Ascending aorta (tissue), 2 donors: ENCODE measurements around the gene APBA2. TPM values are rescaled to one million over a fixed set of nuclear protein-coding genes. Genes with fewer than 3 reads are reported as not detected.
A peak's percentile ranks its signal among the peaks of the same experiment; 100 is the strongest.

Experiments used
- DNase-seq, 2 donors: peaks; one replicate each; pipeline ENCODE4 v3.0.0-alpha.2; 2019; ENCODE audit warnings: low spot score in 2 of 2
- H3K27ac ChIP-seq, 2 donors: fragments of 200-600 bp; sonication (generic); one replicate each; pipeline ENCODE4 v1.5.1; 2016 to 2017; ENCODE audit warnings: mild to moderate bottlenecking in 1 of 2
- H3K27me3 ChIP-seq: fragments of 200-600 bp; sonication (generic); one replicate; pipeline ENCODE4 v1.5.1; 2017
- H3K36me3 ChIP-seq, 2 donors: fragments of 200-600 bp; sonication (generic); one replicate each; pipeline ENCODE4 v1.5.1; 2016
- H3K4me1 ChIP-seq, 2 donors: fragments of 200-600 bp; sonication (generic); one replicate each; pipeline ENCODE4 v1.5.1; 2016 to 2017; ENCODE audit warnings: mild to moderate bottlenecking in 1 of 2
- H3K4me3 ChIP-seq, 2 donors: fragments of 200-600 bp; sonication (generic); one replicate each; pipeline ENCODE4 v1.5.1; 2016 to 2017; ENCODE audit warnings: mild to moderate bottlenecking in 1 of 2
- H3K9me3 ChIP-seq, 2 donors: fragments of 200-600 bp; sonication (generic); one replicate each; pipeline ENCODE4 v1.5.1; 2016
- intact Hi-C: fragments of 100-400 bp; cut with DNase I; formaldehyde crosslinking; loops from one replicate; pipeline ENCODE4 v1.15.1; 2023
- total RNA-seq: library from RNA; depleted of rRNA; stranded (reverse); fragments of >200 nt; gene quantifications from one replicate; pipeline ENCODE4 v1.1.0, GENCODE V29; 2016
- TF ChIP-seq, protein P1 (sequence below), 3 experiments: fragments of 200-600 bp in 2 of 3; fragments of 450-650 bp in 1 of 3; sonication (generic) in 2 of 3; IDR thresholded peaks; one replicate each; pipeline ENCODE4 v1.5.1; 2016 to 2019; ENCODE audit warnings: antibody characterized with exemption in 3 of 3, mild to moderate bottlenecking in 1 of 3, moderate library complexity in 1 of 3

The APBA2 gene
- total RNA-seq, 1 donor from 2014 or later, result 2.4 TPM

DNA sequence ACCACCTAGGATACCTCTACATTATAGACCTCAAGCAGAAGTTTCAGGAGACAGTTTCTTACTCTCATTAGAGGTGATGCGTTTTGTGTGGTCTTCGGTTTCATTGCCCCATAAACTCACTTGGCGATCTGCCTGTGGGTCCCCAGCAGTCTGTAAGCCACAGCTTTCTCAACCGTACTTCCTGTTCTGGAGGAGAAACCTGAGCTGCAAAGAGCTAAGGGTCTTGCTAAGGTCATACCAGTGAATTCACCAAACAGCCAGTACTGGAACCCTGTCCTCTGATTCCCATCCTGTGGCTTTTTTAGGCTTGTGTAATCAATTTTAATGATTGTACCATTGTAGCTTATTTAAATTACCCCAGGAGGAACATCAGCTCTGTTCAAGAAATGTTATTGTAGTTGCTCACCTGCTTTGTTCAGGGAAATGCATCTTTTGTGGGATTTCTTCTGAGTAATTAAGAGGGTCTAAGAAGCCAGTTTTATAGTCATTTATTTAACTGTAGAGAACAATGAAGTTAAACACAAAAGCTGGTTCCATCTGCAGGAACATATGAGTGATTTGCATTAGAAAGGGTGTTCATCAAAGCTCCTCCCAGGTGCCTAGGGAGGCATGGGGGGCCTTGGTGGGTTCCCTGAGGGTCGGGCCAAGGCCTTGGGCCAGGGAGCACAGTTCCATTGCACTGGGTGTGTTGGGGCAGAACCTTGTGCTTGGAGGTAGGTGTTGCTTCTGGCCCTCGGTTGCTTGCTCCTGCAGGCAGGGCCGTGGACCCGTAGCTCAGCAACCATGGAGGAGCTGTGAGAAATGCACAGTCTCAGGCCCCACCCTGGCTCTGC is 69.6 kb downstream of the APBA2 start:
- H3K4me3 ChIP-seq, result no peak overlapping the region
- intact Hi-C loops, result no loop called here
- H3K27ac ChIP-seq, result no peak overlapping the region
- peak in 1 of 2 donors; percentile 21 for DNase-seq
- H3K36me3 ChIP-seq, result no peaks in the 10 kb centered on the region
- no peaks in the 10 kb centered on the region for H3K9me3 ChIP-seq
- no peaks in the 10 kb centered on the region for H3K4me1 ChIP-seq
- no peaks in the 10 kb centered on the region for H3K27me3 ChIP-seq
- TF ChIP-seq, protein P1, sequence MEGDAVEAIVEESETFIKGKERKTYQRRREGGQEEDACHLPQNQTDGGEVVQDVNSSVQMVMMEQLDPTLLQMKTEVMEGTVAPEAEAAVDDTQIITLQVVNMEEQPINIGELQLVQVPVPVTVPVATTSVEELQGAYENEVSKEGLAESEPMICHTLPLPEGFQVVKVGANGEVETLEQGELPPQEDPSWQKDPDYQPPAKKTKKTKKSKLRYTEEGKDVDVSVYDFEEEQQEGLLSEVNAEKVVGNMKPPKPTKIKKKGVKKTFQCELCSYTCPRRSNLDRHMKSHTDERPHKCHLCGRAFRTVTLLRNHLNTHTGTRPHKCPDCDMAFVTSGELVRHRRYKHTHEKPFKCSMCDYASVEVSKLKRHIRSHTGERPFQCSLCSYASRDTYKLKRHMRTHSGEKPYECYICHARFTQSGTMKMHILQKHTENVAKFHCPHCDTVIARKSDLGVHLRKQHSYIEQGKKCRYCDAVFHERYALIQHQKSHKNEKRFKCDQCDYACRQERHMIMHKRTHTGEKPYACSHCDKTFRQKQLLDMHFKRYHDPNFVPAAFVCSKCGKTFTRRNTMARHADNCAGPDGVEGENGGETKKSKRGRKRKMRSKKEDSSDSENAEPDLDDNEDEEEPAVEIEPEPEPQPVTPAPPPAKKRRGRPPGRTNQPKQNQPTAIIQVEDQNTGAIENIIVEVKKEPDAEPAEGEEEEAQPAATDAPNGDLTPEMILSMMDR (IDR thresholded peaks at IDR 0.05), result no peak

DNA sequence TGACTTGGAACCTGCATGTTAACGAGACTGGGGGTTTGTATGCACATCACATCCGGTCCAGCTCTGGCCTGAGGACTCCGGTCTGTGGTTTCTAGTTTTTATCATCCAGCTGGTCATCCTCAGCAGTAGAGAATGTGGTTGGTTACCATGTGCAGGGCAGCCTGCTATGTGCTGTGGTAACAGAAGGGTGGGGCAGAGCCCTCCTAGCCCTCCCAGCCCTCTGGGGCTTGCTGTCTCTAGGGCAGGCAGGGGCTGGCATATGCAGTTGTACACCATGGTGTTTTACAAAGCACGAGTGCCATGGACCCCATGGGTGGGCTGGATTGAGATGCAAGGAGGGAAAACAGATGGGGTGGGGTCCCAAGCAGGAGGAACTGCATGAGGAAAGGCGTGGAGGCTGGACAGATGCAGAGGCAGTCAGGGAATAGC is 70.2 kb downstream of the APBA2 start:
- no peaks in the 10 kb centered on the region for H3K4me1 ChIP-seq
- no peaks in the 10 kb centered on the region for H3K9me3 ChIP-seq
- TF ChIP-seq, protein P1 (IDR thresholded peaks at IDR 0.05), result no peak
- peak in 1 of 2 donors; percentile 35 for DNase-seq
- no peaks in the 10 kb centered on the region for H3K36me3 ChIP-seq
- intact Hi-C loops, result no loop called here
- no peak overlapping the region for H3K27ac ChIP-seq
- H3K27me3 ChIP-seq, result no peaks in the 10 kb centered on the region
- no peak overlapping the region for H3K4me3 ChIP-seq

DNA sequence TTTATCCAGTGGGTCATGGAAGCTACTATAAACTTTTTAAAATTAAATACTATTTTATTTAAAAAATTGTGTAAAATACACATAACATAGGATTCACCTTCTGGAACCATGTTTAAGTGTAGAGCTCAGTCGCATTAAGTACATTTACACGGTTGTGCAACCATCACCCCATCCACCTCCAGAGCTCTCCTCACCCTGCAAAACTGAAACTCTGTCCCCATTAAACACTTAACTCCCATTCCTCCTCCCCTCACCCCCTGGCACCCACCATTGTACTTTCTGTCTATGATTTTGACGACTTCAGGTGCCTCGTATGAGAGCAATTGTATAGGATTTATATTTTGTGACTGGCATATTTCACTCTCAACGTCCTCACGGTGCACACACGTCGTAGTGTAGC is 70.7 kb downstream of the APBA2 start:
- Histone ChIP-seq H3K27me3 (no peaks in the 10 kb centered on the region), H3K9me3 (no peaks in the 10 kb centered on the region), H3K4me3 (no peak overlapping the region), H3K36me3 (no peaks in the 10 kb centered on the region), H3K27ac (no peak overlapping the region), H3K4me1 (no peaks in the 10 kb centered on the region)
- DNase-seq, result no peak
- intact Hi-C loops, result no loop called here
- TF ChIP-seq, protein P1 (IDR thresholded peaks at IDR 0.05), result no peak

DNA sequence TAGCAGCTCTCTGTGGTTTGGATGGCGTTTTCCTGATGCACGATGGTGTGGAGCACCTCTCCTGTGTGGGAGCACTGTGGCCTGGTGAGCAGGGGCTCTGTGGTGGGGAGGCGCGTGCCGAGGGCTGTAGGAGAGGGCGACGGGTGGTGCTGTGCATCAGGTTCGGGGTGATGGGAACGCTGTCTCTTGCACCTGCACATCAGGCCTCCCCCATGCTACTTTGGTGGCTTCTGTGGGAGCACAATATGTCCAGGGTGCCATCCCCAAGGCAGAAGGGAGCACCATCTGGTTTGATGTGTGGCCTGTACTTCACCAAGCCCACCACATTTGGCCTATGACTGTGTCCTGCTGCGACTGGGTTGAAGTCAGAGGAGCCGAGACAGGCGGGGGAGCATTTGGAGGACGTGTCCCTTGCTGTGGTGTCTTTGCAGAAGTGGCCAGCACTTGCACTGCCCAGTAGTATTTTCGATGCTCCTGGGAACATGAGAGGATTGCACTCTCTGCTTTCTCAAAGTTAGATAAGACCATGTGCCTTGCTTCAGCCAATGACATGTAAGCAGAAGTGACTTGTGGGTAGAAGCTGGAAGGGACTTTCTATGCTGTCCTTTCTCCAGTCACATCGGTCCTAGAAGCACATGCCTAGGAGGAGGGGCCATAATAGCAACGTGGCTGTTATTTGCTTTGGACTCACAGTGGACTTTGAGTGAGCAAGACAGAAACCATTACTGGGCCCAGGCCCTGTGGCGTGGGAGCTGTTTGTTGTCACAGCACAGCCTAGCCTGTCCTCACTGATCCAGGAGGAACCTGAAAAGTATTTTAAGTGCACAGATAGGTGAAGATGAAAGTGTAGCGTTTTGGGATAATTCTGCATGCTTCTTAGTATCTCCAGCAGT is 72.1 kb downstream of the APBA2 start:
- DNase-seq, result peak in 1 of 2 donors; percentile 38
- intact Hi-C loops, result no loop called here
- Histone ChIP-seq H3K27me3 (no peaks in the 10 kb centered on the region), H3K36me3 (no peaks in the 10 kb centered on the region), H3K4me1 (no peaks in the 10 kb centered on the region), H3K4me3 (no peak overlapping the region), H3K27ac (no peak overlapping the region), H3K9me3 (no peaks in the 10 kb centered on the region)
- TF ChIP-seq, protein P1 (IDR thresholded peaks at IDR 0.05), result no peak

DNA sequence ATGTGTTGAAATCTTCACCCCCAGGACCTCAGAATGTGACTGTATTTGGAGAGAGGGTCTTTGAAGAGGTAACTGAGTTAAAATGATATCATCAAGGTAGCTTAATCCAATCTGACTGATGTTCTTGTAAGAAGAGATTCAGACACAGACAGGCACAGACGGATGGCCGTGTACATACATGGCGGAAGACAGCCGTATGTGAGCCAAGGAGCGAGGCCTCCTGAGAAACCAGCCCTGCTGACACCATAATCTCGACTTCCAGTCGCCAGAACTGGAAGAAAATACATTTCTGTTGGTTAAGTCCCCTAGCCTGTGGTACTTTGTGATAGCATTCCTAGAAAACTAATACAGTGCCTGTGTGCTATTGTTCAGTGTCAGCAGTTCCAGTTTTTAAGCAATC is 73.6 kb downstream of the APBA2 start:
- no peak overlapping the region for H3K27ac ChIP-seq
- H3K4me1 ChIP-seq, result no peaks in the 10 kb centered on the region
- H3K4me3 ChIP-seq, result no peak overlapping the region
- intact Hi-C loops, result no loop called here
- no peaks in the 10 kb centered on the region for H3K9me3 ChIP-seq
- H3K27me3 ChIP-seq, result no peaks in the 10 kb centered on the region
- TF ChIP-seq, protein P1 (IDR thresholded peaks at IDR 0.05), result no peak
- peak in 1 of 2 donors; percentile 54 for DNase-seq
- no peaks in the 10 kb centered on the region for H3K36me3 ChIP-seq
